ENCODE results near the gene TUBB2A.

The TUBB2A gene

DNA sequence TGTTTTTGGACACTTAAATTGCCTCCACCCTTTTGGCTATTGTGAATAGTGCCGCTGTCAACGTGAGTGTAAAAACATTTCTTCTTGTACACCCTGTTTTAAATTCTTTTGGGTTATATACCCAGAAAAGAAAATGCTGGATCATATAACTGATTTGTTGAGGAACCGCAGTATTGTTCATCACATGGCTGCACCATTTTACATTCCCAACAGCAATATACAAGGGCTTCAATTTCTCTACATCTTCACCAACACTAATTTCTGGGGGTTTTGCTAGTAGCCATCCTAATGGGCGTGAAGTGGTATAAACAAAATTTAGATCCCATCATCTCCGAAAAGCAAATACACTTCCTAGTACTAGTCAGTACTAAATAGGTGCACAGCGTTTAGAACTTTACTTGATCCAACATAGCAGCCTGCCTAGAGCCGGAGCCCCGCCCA lies 39.4 kb downstream of the TUBB2A start:
- DNase-seq: no peak

DNA sequence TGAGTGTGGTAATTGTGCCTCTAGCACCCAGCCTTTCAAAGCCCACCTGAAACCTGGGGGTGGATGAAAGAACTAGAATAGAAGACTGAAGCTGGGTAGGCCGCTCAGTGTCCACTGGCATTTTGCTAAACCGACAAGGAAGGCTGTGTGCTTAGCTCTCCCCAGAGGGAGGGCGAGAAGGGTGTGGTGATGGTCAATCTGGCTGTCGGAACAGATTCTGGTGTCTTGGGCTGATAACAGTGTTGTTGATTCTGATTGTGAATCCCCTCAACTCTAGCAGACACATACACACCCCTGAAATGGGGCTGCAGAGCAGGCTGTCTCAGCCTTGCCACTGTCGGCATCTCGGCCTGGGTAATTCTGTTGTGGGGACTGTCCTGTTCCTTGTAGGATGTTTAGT lies 43.0 kb downstream of the TUBB2A start:
- no peak for DNase-seq

DNA sequence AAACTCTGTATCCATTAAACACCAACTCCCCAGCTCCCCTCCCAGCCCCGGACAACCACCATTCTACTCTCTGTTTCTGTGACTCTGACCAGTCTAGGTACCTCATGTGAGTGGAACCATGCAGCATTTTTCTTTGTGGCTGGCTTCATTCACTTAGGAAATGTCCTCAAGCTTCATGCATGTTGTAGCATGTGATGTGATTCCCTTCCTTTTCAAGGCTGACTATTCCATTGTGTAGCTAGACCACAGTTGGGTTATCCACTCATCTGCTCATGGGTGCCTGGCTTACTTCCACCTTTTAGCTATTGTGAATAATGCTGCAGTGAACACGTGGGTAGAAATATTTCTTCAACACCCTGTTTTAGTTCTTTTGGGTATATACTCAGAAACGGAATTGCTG lies 47.6 kb downstream of the TUBB2A start:
- DNase-seq: no peak

DNA sequence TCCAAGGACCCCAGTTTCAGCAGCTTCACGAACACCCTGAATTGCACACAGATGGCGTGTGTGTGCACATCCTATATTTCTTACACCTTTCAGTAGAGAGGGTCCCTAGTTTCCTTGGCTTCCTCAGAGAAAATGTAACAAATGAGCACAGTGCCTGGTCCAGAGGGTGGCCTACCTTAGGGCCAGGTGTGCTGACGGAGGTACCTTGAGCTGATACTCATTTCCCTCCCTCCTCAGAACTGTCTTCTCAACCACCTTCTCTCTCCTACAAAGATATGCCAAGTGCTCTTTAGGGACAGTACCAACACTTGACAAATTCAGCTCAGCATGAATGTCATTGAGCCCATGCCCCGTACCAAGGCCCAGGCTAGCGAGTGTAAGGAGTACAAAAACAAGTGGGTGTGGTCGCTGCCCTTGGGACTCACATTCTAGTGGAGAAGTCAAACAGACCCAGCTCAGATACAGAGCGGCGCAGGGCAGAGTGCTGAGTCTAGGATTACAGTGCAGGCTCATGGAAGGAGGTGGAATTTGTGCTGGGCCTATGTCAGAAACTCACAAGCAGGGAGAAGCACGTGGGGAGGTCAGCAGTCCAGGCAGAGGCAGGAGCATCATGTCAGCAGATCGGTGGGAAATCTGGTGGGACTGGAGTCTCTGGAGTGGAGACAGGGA lies 48.5 kb downstream of the TUBB2A start:
- DNase-seq: no peak
